GM23338 (cell line): ENCODE results near the gene PELO. TPM values are rescaled to one million over a fixed set of nuclear protein-coding genes. Genes with fewer than 3 reads are reported as not detected.
A peak's percentile ranks its signal among the peaks of the same experiment; 100 is the strongest.

Experiments
- ATAC-seq: fragments of 200-7000 bp; cut with Tn5 transposase; 3 replicates; pipeline ENCODE4 v1.9.1; 2020
- DNase-seq: peaks from one replicate; pipeline ENCODE4 v3.0.0-alpha.2; 2015; ENCODE audit warnings: low spot score
- H2AFZ ChIP-seq: fragments of 200-600 bp; sonication (generic); 2 replicates; pipeline ENCODE4 v1.8.0; 2016; ENCODE audit warnings: antibody characterized with exemption, mild to moderate bottlenecking, moderate library complexity
- H3F3A ChIP-seq: fragments of 200-600 bp; sonication (generic); replicated peaks from 2 replicates; pipeline ENCODE4 v1.8.0; 2017; ENCODE audit warnings: antibody characterized with exemption, mixed run types, low read depth
- H3K27ac ChIP-seq: fragments of 200-600 bp; sonication (generic); 2 replicates; pipeline ENCODE4 v1.6.1; 2016; ENCODE audit warnings: low read depth
- H3K27me3 ChIP-seq: fragments of 200-600 bp; sonication (generic); 2 replicates; pipeline ENCODE4 v1.8.0; 2016; ENCODE audit warnings: mild to moderate bottlenecking, mixed run types, moderate library complexity; ENCODE audit not compliant: insufficient read depth
- H3K36me3 ChIP-seq: fragments of 200-600 bp; sonication (generic); 2 replicates; pipeline ENCODE4 v1.8.0; 2016; ENCODE audit warnings: mild to moderate bottlenecking; ENCODE audit not compliant: insufficient read depth
- H3K4me1 ChIP-seq: fragments of 200-600 bp; sonication (generic); 2 replicates; pipeline ENCODE4 v1.8.0; 2016; ENCODE audit warnings: mild to moderate bottlenecking, moderate library complexity; ENCODE audit not compliant: insufficient read depth
- H3K4me2 ChIP-seq: fragments of 200-600 bp; sonication (generic); 2 replicates; pipeline ENCODE4 v1.7.1; 2017; ENCODE audit warnings: mixed run types
- H3K4me3 ChIP-seq: fragments of 200-600 bp; sonication (generic); 2 replicates; pipeline ENCODE4 v1.6.1; 2016; ENCODE audit warnings: mixed run types
- H3K79me2 ChIP-seq: fragments of 200-600 bp; sonication (generic); replicated peaks from 2 replicates; pipeline ENCODE4 v1.8.0; 2017; ENCODE audit warnings: mild to moderate bottlenecking; ENCODE audit not compliant: insufficient read depth
- H3K9me2 ChIP-seq: fragments of 200-600 bp; sonication (generic); 2 replicates; pipeline ENCODE4 v1.8.0; 2017; ENCODE audit not compliant: insufficient read depth
- H4K20me1 ChIP-seq: fragments of 200-600 bp; sonication (generic); replicated peaks from 2 replicates; pipeline ENCODE4 v1.8.0; 2017; ENCODE audit warnings: mild to moderate bottlenecking; ENCODE audit not compliant: insufficient read depth
- H3K27ac Mint-ChIP-seq: 2 replicates; pipeline ENCODE4 v1.8.0; 2020; ENCODE audit warnings: inconsistent platforms, mild to moderate bottlenecking, moderate library complexity, mixed read lengths
- H3K27me3 Mint-ChIP-seq: 3 replicates; pipeline ENCODE4 v1.8.0; 2022; ENCODE audit warnings: low read depth, mild to moderate bottlenecking, moderate library complexity, mixed read lengths, inconsistent platforms; ENCODE audit not compliant: insufficient read depth, poor library complexity
- H3K36me3 Mint-ChIP-seq: 3 replicates; pipeline ENCODE4 v1.8.0; 2021; ENCODE audit warnings: low read depth, mild to moderate bottlenecking, inconsistent platforms, moderate library complexity, mixed read lengths
- H3K4me1 Mint-ChIP-seq: 3 replicates; pipeline ENCODE4 v1.8.0; 2020; ENCODE audit warnings: mild to moderate bottlenecking, inconsistent platforms, mixed read lengths
- H3K4me3 Mint-ChIP-seq: 3 replicates; pipeline ENCODE4 v1.8.0; 2021; ENCODE audit warnings: moderate library complexity, mild to moderate bottlenecking, inconsistent platforms, mixed read lengths
- H3K9me3 Mint-ChIP-seq: 3 replicates; pipeline ENCODE4 v1.8.0; 2020; ENCODE audit warnings: moderate library complexity, mild to moderate bottlenecking, inconsistent platforms, mixed read lengths
- CREB1 ChIP-seq: fragments of 250-450 bp; sonication (Bioruptor Pico); IDR thresholded peaks from 2 replicates; pipeline ENCODE4 v1.5.0; 2020; ENCODE audit warnings: low read depth, mild to moderate bottlenecking, moderate library complexity
- CTCF ChIP-seq, 2 experiments: fragments of 200-600 bp in 1 of 2; sonication (generic) in 1 of 2; conservative IDR thresholded peaks; 2 replicates each; pipeline versions ENCODE4 v1.5.1 to v1.6.1; 2016 to 2017; ENCODE audit warnings: antibody characterized with exemption in 2 of 2, low read depth in 2 of 2, mild to moderate bottlenecking in 2 of 2, moderate library complexity in 1 of 2
- ETS1 ChIP-seq: IDR thresholded peaks from 2 replicates; pipeline ENCODE4 v1.6.1; 2016; ENCODE audit warnings: antibody characterized with exemption
- EZH2 ChIP-seq: fragments of 200-600 bp; sonication (generic); IDR thresholded peaks from one replicate; pipeline ENCODE4 v1.8.0; 2017; ENCODE audit warnings: antibody characterized with exemption, mild to moderate bottlenecking, low read depth; ENCODE audit not compliant: unreplicated experiment
- EZH2phosphoT487 ChIP-seq: fragments of 200-600 bp; sonication (generic); IDR thresholded peaks from one replicate; pipeline ENCODE4 v1.8.1; 2018; ENCODE audit warnings: antibody characterized with exemption; ENCODE audit not compliant: unreplicated experiment
- JUNB ChIP-seq: IDR thresholded peaks from one replicate; pipeline ENCODE4 v1.6.1; 2016; ENCODE audit warnings: antibody characterized with exemption; ENCODE audit not compliant: unreplicated experiment
- NANOG ChIP-seq: IDR thresholded peaks from 2 replicates; pipeline ENCODE4 v1.6.1; 2016; ENCODE audit warnings: antibody characterized with exemption, borderline replicate concordance
- POLR2AphosphoS5 ChIP-seq: IDR thresholded peaks from 2 replicates; pipeline ENCODE4 v1.6.1; 2016; ENCODE audit warnings: antibody characterized with exemption, low read depth
- REST ChIP-seq: IDR thresholded peaks from one replicate; pipeline ENCODE4 v1.6.1; 2018; ENCODE audit warnings: antibody characterized with exemption; ENCODE audit not compliant: unreplicated experiment
- STAT1 ChIP-seq: IDR thresholded peaks from one replicate; pipeline ENCODE4 v1.6.1; 2016; ENCODE audit warnings: antibody characterized with exemption; ENCODE audit not compliant: unreplicated experiment
- ZNF114 ChIP-seq: fragments of 250-450 bp; sonication (Bioruptor Pico); IDR thresholded peaks from 2 replicates; pipeline ENCODE4 v1.5.0; 2020; ENCODE audit warnings: mild to moderate bottlenecking, moderate library complexity
- ZNF462 ChIP-seq: fragments of 250-450 bp; sonication (Bioruptor Pico); IDR thresholded peaks from 2 replicates; pipeline ENCODE4 v1.5.0; 2020; ENCODE audit warnings: mild to moderate bottlenecking, moderate library complexity
- long read RNA-seq: library from polyadenylated mRNA; unstranded; transcript quantifications from one replicate; pipeline ENCODE4 v2.0.0, GENCODE V29; 2020; ENCODE audit not compliant: unreplicated experiment
- polyA plus RNA-seq: library from polyadenylated mRNA; unstranded; fragments of >200 nt; fragmentation: Nextera tagmentation; extraction: Ambion mirVana; gene quantifications from 2 replicates; pipeline ENCODE4 v1.2.1, GENCODE V29; 2016
- total RNA-seq: library from RNA; depleted of rRNA; stranded (reverse); fragments of >200 nt; shearing (Covaris generic); gene quantifications from 2 replicates; pipeline ENCODE4 v1.2.3, GENCODE V29; 2014; rRNA removed

Gene PELO
- 15.2 and 15.6 TPM in 2 replicates for total RNA-seq
- polyA plus RNA-seq = 13.6 and 13.8 TPM in 2 replicates
- long read RNA-seq, partial matches to known transcripts = 53 of 54 reads
- long read RNA-seq, other reads (novel, unspliced or antisense) = 0 of 54 reads

GRCh38 chr5:52787600-52788504, at the start of gene PELO, which contains the start of gene ITGA1:
Gene PELO, plus strand, starts transcription at chr5:52787916. Its CDS starts 12,479 bp downstream, at chr5:52800395.
Gene ITGA1, plus strand, starts transcription at chr5:52787916. Its CDS starts 438 bp downstream, at chr5:52788354.
- Histone ChIP-seq H4K20me1 (no peaks in the 10 kb centered on the region), H3K4me2 (peak within 1 kb of the TSS; percentile 88), H3K79me2 (no peaks in the 10 kb centered on the region; the same call in 1 of the 2 replicates), H3K4me1 (peaks cover 13% of the 10 kb centered on the region), H3K27ac (peak within 1 kb of the TSS; percentile 84), H3K4me3 (peak within 1 kb of the TSS; percentile 75), H3F3A (0 out of 2 replicates have a peak, but pooled peaks cover 6% of the 10 kb centered on the region), H3K27me3 (no peaks in the 10 kb centered on the region), H3K36me3 (no peaks in the 10 kb centered on the region), H2AFZ (peak within 1 kb of the TSS; percentile 78), H3K9me2 (no peaks in the 10 kb centered on the region)
- Mint-ChIP-seq H3K27ac (no peak within 1 kb of the TSS; the same call in 1 of the 2 replicates), H3K36me3 (no peaks in the 10 kb centered on the region), H3K27me3 (peaks cover 6% of the 10 kb centered on the region), H3K4me3 (peak within 1 kb of the TSS; percentile 94), H3K9me3 (no peaks in the 10 kb centered on the region), H3K4me1 (peaks cover 21% of the 10 kb centered on the region)
- ATAC-seq (peak; percentile 95), DNase-seq (peak; percentile 86)
- TF ChIP-seq NANOG (no peak), ETS1 (0 out of 2 replicates have a peak, but pooled peaks have one; percentile 11), POLR2AphosphoS5 (no peak; the same call in 1 of the 2 replicates), EZH2 (no peak), EZH2phosphoT487 (no peak), CREB1 (CRISPR knock-in tag) (peak; percentile 4; the same call in 1 of the 2 replicates), CTCF (conservative IDR thresholded peaks at IDR 0.05; ENCODE audit: low read depth in 2 of 2) (peak; percentile 41 to 66; a peak in 3 of 4 replicates), STAT1 (no peak), REST (no peak), ZNF114 (CRISPR knock-in tag) (0 out of 2 replicates have a peak, but pooled peaks have one; percentile 12), JUNB (no peak), ZNF462 (peak; percentile 44; the same call in 1 of the 2 replicates)
